Karpas-422 (cell line): ENCODE results near the gene RRAS. TPM values are rescaled to one million over a fixed set of nuclear protein-coding genes. Genes with fewer than 3 reads are reported as not detected.
"Not testable (repeated sequence)": the region's sequence is repeated elsewhere in the genome, so short reads cannot be mapped to it uniquely, and the experiment has no call there.

Experiments
- DNase-seq: peaks from one replicate; pipeline ENCODE4 v3.0.0-alpha.2; 2015
- H2AFZ ChIP-seq: fragments of 200-600 bp; sonication (generic); 2 replicates; pipeline ENCODE4 v1.6.1; 2014; ENCODE audit warnings: antibody characterized with exemption, low read length, mixed read lengths
- H3K27ac ChIP-seq: fragments of 200-600 bp; sonication (generic); 2 replicates; pipeline ENCODE4 v1.5.1; 2014; ENCODE audit warnings: mild to moderate bottlenecking, low read length, moderate library complexity
- H3K27me3 ChIP-seq: fragments of 200-600 bp; sonication (generic); 2 replicates; pipeline ENCODE4 v1.6.1; 2014; ENCODE audit warnings: low read length, mixed read lengths
- H3K36me3 ChIP-seq: fragments of 200-600 bp; sonication (generic); 2 replicates; pipeline ENCODE4 v1.6.1; 2014; ENCODE audit warnings: low read length, mixed read lengths; ENCODE audit not compliant: insufficient read depth
- H3K4me1 ChIP-seq: fragments of 200-600 bp; sonication (generic); 2 replicates; pipeline ENCODE4 v1.6.1; 2014; ENCODE audit warnings: mild to moderate bottlenecking, low read length, mixed read lengths
- H3K4me2 ChIP-seq: fragments of 200-600 bp; sonication (generic); 2 replicates; pipeline ENCODE4 v1.6.1; 2014; ENCODE audit warnings: low read length, low read depth, mild to moderate bottlenecking; ENCODE audit not compliant: poor library complexity, severe bottlenecking
- H3K4me3 ChIP-seq: fragments of 200-600 bp; sonication (generic); 2 replicates; pipeline ENCODE4 v1.5.1; 2014; ENCODE audit warnings: mild to moderate bottlenecking, antibody characterized with exemption, low read length, mixed read lengths
- H3K79me2 ChIP-seq: fragments of 200-600 bp; sonication (generic); 2 replicates; pipeline ENCODE4 v1.6.1; 2014; ENCODE audit warnings: mild to moderate bottlenecking, low read length, mixed read lengths
- H3K9ac ChIP-seq: fragments of 200-600 bp; sonication (generic); 2 replicates; pipeline ENCODE4 v1.6.0; 2014; ENCODE audit warnings: low read length
- H3K9me2 ChIP-seq: fragments of 200-600 bp; sonication (generic), shearing (Covaris generic); replicated peaks from 2 replicates; pipeline ENCODE4 v1.6.0; 2014; ENCODE audit warnings: mild to moderate bottlenecking, low read length, moderate library complexity; ENCODE audit not compliant: insufficient read depth
- H3K9me3 ChIP-seq: fragments of 300-700, 200-600 bp; sonication (generic); 2 replicates; pipeline ENCODE4 v1.6.1; 2014; ENCODE audit warnings: low read length, mixed read lengths
- H4K20me1 ChIP-seq: fragments of 200-600 bp; sonication (generic); 2 replicates; pipeline ENCODE4 v1.6.1; 2014; ENCODE audit warnings: mild to moderate bottlenecking, antibody characterized with exemption, low read length, low read depth; ENCODE audit not compliant: insufficient read depth
- total RNA-seq: library from RNA; depleted of rRNA; stranded (reverse); fragments of >200 nt; shearing (Covaris generic); gene quantifications from 2 replicates; pipeline ENCODE4 v1.2.3, GENCODE V29; 2014; ENCODE audit warnings: low replicate concordance

The RRAS gene
- total RNA-seq, 1 experiment from 2014 or later = 0.22 TPM

- not testable (repeated sequence) for H3K9me3 ChIP-seq, H3K36me3 ChIP-seq, H3K4me1 ChIP-seq, H2AFZ ChIP-seq, H3K4me2 ChIP-seq, H3K4me3 ChIP-seq, H3K9me2 ChIP-seq, H3K27me3 ChIP-seq, DNase-seq, H3K27ac ChIP-seq, H3K79me2 ChIP-seq, H4K20me1 ChIP-seq, H3K9ac ChIP-seq
These were observed 6.7 kb downstream of the RRAS start for GRCh38 chr19:49633273-49633672.

GRCh38 chr19:49632576-49632975 is 7.4 kb downstream of the RRAS start:
- DNase-seq = no peak
- Histone ChIP-seq H2AFZ (no peak overlapping the region), H3K4me1 (no peaks in the 10 kb centered on the region), H3K9me3 (no peaks in the 10 kb centered on the region), H3K4me3 (no peak overlapping the region), H3K79me2 (no peaks in the 10 kb centered on the region), H4K20me1 (0 out of 2 replicates have a peak, but pooled peaks cover 6% of the 10 kb centered on the region), H3K27ac (no peak overlapping the region), H3K4me2 (no peak overlapping the region), H3K9me2 (no peaks in the 10 kb centered on the region), H3K9ac (no peak overlapping the region), H3K27me3 (no peaks in the 10 kb centered on the region), H3K36me3 (peaks cover 9% of the 10 kb centered on the region)

- DNase-seq = no peak
- H3K4me2 ChIP-seq = no peak overlapping the region
These were observed 8.2 kb downstream of the RRAS start for GRCh38 chr19:49631610-49632192.

GRCh38 chr19:49631014-49631588 is 8.8 kb downstream of the RRAS start:
- Histone ChIP-seq H3K9me3 (no peaks in the 10 kb centered on the region), H3K4me3 (no peak overlapping the region)

More at GRCh38 chr19:49631610-49632192, 8.2 kb downstream of the RRAS start:
- H3K9me3 ChIP-seq = no peaks in the 10 kb centered on the region
- H3K9ac ChIP-seq = no peak overlapping the region
- no peak overlapping the region for H3K27ac ChIP-seq
- H3K4me3 ChIP-seq = no peak overlapping the region
- no peaks in the 10 kb centered on the region for H3K79me2 ChIP-seq
- H2AFZ ChIP-seq = no peak overlapping the region
- H3K36me3 ChIP-seq = peaks cover 15% of the 10 kb centered on the region
- H4K20me1 ChIP-seq = 0 out of 2 replicates have a peak, but pooled peaks cover 6% of the 10 kb centered on the region
- no peaks in the 10 kb centered on the region for H3K27me3 ChIP-seq
- no peaks in the 10 kb centered on the region for H3K9me2 ChIP-seq
- no peaks in the 10 kb centered on the region for H3K4me1 ChIP-seq

GRCh38 chr19:49629659-49630058 is 10.3 kb downstream of the RRAS start:
- Histone ChIP-seq H2AFZ (no peak overlapping the region), H3K9me3 (no peaks in the 10 kb centered on the region), H3K36me3 (peaks cover 22% of the 10 kb centered on the region), H3K79me2 (no peaks in the 10 kb centered on the region), H3K4me2 (no peak overlapping the region), H3K4me3 (no peak overlapping the region), H3K27ac (no peak overlapping the region), H3K4me1 (no peaks in the 10 kb centered on the region), H3K9ac (no peak overlapping the region), H4K20me1 (peaks cover 11% of the 10 kb centered on the region; the same call in 1 of the 2 replicates), H3K9me2 (no peaks in the 10 kb centered on the region), H3K27me3 (no peaks in the 10 kb centered on the region)
- no peak for DNase-seq

More at GRCh38 chr19:49631014-49631588, 8.8 kb downstream of the RRAS start:
- Histone ChIP-seq H3K79me2 (no peaks in the 10 kb centered on the region), H2AFZ (no peak overlapping the region), H3K36me3 (peaks cover 20% of the 10 kb centered on the region), H3K9ac (no peak overlapping the region), H3K9me2 (no peaks in the 10 kb centered on the region), H3K4me2 (no peak overlapping the region), H3K4me1 (no peaks in the 10 kb centered on the region), H4K20me1 (0 out of 2 replicates have a peak, but pooled peaks cover 6% of the 10 kb centered on the region), H3K27me3 (no peaks in the 10 kb centered on the region), H3K27ac (no peak overlapping the region)
- no peak for DNase-seq

- Histone ChIP-seq H3K4me3 (no peak overlapping the region), H3K9ac (no peak overlapping the region), H3K27ac (no peak overlapping the region), H3K4me2 (no peak overlapping the region), H2AFZ (no peak overlapping the region), H3K36me3 (peaks cover 40% of the 10 kb centered on the region), H3K9me3 (no peaks in the 10 kb centered on the region), H4K20me1 (peaks cover 29% of the 10 kb centered on the region), H3K4me1 (no peaks in the 10 kb centered on the region), H3K9me2 (no peaks in the 10 kb centered on the region), H3K79me2 (0 out of 2 replicates have a peak, but pooled peaks cover 4% of the 10 kb centered on the region), H3K27me3 (no peaks in the 10 kb centered on the region)
- DNase-seq = no peak
These were observed 13.7 kb downstream of the RRAS start for GRCh38 chr19:49626226-49626625.

- H3K36me3 ChIP-seq = peaks cover 41% of the 10 kb centered on the region
- no peaks in the 10 kb centered on the region for H3K9me2 ChIP-seq
- H3K79me2 ChIP-seq = 0 out of 2 replicates have a peak, but pooled peaks cover 5% of the 10 kb centered on the region
- no peaks in the 10 kb centered on the region for H3K27me3 ChIP-seq
- H3K9me3 ChIP-seq = no peaks in the 10 kb centered on the region
- H3K4me1 ChIP-seq = no peaks in the 10 kb centered on the region
- H3K27ac ChIP-seq = no peak overlapping the region
- DNase-seq = no peak
- no peak overlapping the region for H3K4me2 ChIP-seq
- peaks cover 33% of the 10 kb centered on the region for H4K20me1 ChIP-seq
- H3K9ac ChIP-seq = no peak overlapping the region
- H2AFZ ChIP-seq = no peak overlapping the region
- H3K4me3 ChIP-seq = no peak overlapping the region
These were observed 14.7 kb downstream of the RRAS start for GRCh38 chr19:49624967-49625910.

- Histone ChIP-seq H3K36me3 (peaks cover 39% of the 10 kb centered on the region), H4K20me1 (peaks cover 35% of the 10 kb centered on the region), H3K79me2 (peaks cover 26% of the 10 kb centered on the region)
- H3K9me2 ChIP-seq, H3K4me3 ChIP-seq, H3K27ac ChIP-seq, H3K4me1 ChIP-seq, H2AFZ ChIP-seq, H3K9me3 ChIP-seq, H3K4me2 ChIP-seq, DNase-seq, H3K9ac ChIP-seq, H3K27me3 ChIP-seq: not testable (repeated sequence)
These were observed 22.1 kb downstream of the RRAS start for GRCh38 chr19:49617860-49618259.
